T-helper 1 cell treated with Interleukin-12 subunit alpha and Interleukin-12 subunit beta and Interleukin-4 antibody, amounts not matched to agents 30 ng/mL and 1 ng/mL, for 36 hours (primary cell): ENCODE data around the gene FBXL7. TPM values are rescaled to one million over a fixed set of nuclear protein-coding genes. Genes with fewer than 3 reads are reported as not detected.

Experiments used
- intact Hi-C: fragments of 100-400 bp; cut with micrococcal nuclease; formaldehyde crosslinking; loops from one replicate; pipeline ENCODE4 v1.15.1; 2024
- total RNA-seq: library from RNA; stranded (reverse); gene quantifications from 2 replicates; pipeline ENCODE4 v1.2.3, GENCODE V29; 2022

FBXL7 gene
- total RNA-seq, 1 donor from 2014 or later, result not detected

- intact Hi-C loops, result no loop called here
Measured at GRCh38 chr5:15703901-15704300, 203.9 kb downstream of the FBXL7 start.

- intact Hi-C loops, result no loop called here
Measured at GRCh38 chr5:15704397-15704947, 204.5 kb downstream of the FBXL7 start.

- intact Hi-C loops, result no loop called here
Measured at GRCh38 chr5:15707631-15708030, 207.7 kb downstream of the FBXL7 start.

- intact Hi-C loops, result no loop called here
Measured at GRCh38 chr5:15711892-15712291, 211.9 kb downstream of the FBXL7 start.

GRCh38 chr5:15715535-15715934 lies 215.6 kb downstream of the FBXL7 start:
- intact Hi-C loops, result no loop called here

- intact Hi-C loops, result no loop called here
Measured at GRCh38 chr5:15715967-15716366, 216.0 kb downstream of the FBXL7 start.

- intact Hi-C loops, result no loop called here
Measured at GRCh38 chr5:15717001-15717400, 217.0 kb downstream of the FBXL7 start.

GRCh38 chr5:15718421-15719179 lies 218.6 kb downstream of the FBXL7 start:
- intact Hi-C loops, result no loop called here

- intact Hi-C loops, result no loop called here
Measured at GRCh38 chr5:15719784-15720183, 219.8 kb downstream of the FBXL7 start.

- intact Hi-C loops, result no loop called here
Measured at GRCh38 chr5:15720515-15720914, 220.5 kb downstream of the FBXL7 start.

GRCh38 chr5:15722305-15722704 lies 222.3 kb downstream of the FBXL7 start:
- intact Hi-C loops, result no loop called here

GRCh38 chr5:15727375-15727774 lies 227.4 kb downstream of the FBXL7 start:
- intact Hi-C loops, result no loop called here

- intact Hi-C loops, result no loop called here
Measured at GRCh38 chr5:15728811-15729210, 228.8 kb downstream of the FBXL7 start.

GRCh38 chr5:15731699-15732098 lies 231.7 kb downstream of the FBXL7 start:
- intact Hi-C loops, result no loop called here

GRCh38 chr5:15734058-15734457 lies 234.1 kb downstream of the FBXL7 start:
- intact Hi-C loops, result no loop called here

- intact Hi-C loops, result no loop called here
Measured at GRCh38 chr5:15737036-15737821, 237.2 kb downstream of the FBXL7 start.

GRCh38 chr5:15737871-15738664 lies 238.1 kb downstream of the FBXL7 start:
- intact Hi-C loops, result no loop called here

- intact Hi-C loops, result no loop called here
Measured at GRCh38 chr5:15740383-15740782, 240.4 kb downstream of the FBXL7 start.

- intact Hi-C loops, result no loop called here
Measured at GRCh38 chr5:15741591-15741990, 241.6 kb downstream of the FBXL7 start.

GRCh38 chr5:15746833-15747232 lies 246.9 kb downstream of the FBXL7 start:
- intact Hi-C loops, result no loop called here

GRCh38 chr5:15748266-15748665 lies 248.3 kb downstream of the FBXL7 start:
- intact Hi-C loops, result no loop called here
